HL-60 (cell line): ENCODE measurements around the gene GABRA4.

ENCODE experiments used
- DNase-seq, 2 experiments: peaks; one replicate each; pipeline ENCODE4 v3.0.0-alpha.2; 2010 to 2020; ENCODE audit warnings: low read depth in 1 of 2, low spot score in 1 of 2
- H3K27ac ChIP-seq: fragments of 250-450 bp; sonication (Bioruptor Pico); replicated peaks from 2 replicates; pipeline ENCODE4 v1.5.1; 2020; ENCODE audit warnings: mild to moderate bottlenecking, moderate library complexity
- H3K27me3 ChIP-seq: fragments of 250-450 bp; sonication (Bioruptor Pico); 2 replicates; pipeline ENCODE4 v1.5.1; 2021; ENCODE audit warnings: mild to moderate bottlenecking, moderate library complexity; ENCODE audit not compliant: insufficient read depth, poor library complexity, severe bottlenecking
- H3K4me3 ChIP-seq: replicated peaks from 2 replicates; pipeline ENCODE4 v1.5.1; 2011; ENCODE audit warnings: mild to moderate bottlenecking, control low read depth, low read length; ENCODE audit not compliant: insufficient read depth
- GABPA ChIP-seq: IDR thresholded peaks from 2 replicates; pipeline ENCODE4 v1.6.1; 2012; ENCODE audit warnings: low read depth
- POLR2AphosphoS5 ChIP-seq: IDR thresholded peaks from 2 replicates; pipeline ENCODE4 v1.6.1; 2012; ENCODE audit warnings: low read depth
- REST ChIP-seq: IDR thresholded peaks from 2 replicates; pipeline ENCODE4 v1.6.1; 2012; ENCODE audit warnings: low read depth; ENCODE audit not compliant: insufficient replicate concordance
- SPI1 ChIP-seq: IDR thresholded peaks from 2 replicates; pipeline ENCODE4 v1.6.1; 2012; ENCODE audit warnings: low read depth, mild to moderate bottlenecking, borderline replicate concordance
- TF ChIP-seq, protein P1 (sequence below): IDR thresholded peaks from one replicate; pipeline ENCODE4 v1.5.1; 2011; ENCODE audit warnings: low read length, control low read depth, inconsistent platforms; ENCODE audit not compliant: insufficient read depth

Gene GABRA4

DNA sequence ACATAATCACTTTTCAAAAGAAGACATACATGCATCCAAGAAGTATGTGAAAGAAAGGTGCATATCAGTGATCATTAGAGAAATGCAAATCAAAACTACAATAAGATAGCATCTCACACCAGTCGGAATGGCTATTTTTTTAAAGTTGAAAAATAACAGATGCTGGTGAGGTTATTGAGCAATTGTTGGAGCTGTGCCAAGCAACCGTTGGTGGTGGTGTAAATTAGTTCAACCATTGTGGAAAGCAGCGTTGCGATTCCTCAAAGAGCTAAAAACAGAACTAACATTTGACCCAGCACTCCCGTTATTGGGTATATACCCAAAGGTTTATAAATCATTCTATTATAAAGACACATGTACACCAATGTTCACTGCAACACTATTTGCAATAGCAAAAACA is 98.6 kb downstream of the GABRA4 start:
- Histone ChIP-seq H3K27me3 (no peaks in the 10 kb centered on the region), H3K4me3 (no peak overlapping the region), H3K27ac (peak overlapping the region; percentile 54)
- TF ChIP-seq POLR2AphosphoS5 (peak; percentile 45; the same call in 1 of the 2 replicates), REST (no peak)
- DNase-seq: peak; percentile 67 to 77

GRCh38 chr4:46890056-46890455 is 103.3 kb downstream of the GABRA4 start:
- TF ChIP-seq, protein P1, sequence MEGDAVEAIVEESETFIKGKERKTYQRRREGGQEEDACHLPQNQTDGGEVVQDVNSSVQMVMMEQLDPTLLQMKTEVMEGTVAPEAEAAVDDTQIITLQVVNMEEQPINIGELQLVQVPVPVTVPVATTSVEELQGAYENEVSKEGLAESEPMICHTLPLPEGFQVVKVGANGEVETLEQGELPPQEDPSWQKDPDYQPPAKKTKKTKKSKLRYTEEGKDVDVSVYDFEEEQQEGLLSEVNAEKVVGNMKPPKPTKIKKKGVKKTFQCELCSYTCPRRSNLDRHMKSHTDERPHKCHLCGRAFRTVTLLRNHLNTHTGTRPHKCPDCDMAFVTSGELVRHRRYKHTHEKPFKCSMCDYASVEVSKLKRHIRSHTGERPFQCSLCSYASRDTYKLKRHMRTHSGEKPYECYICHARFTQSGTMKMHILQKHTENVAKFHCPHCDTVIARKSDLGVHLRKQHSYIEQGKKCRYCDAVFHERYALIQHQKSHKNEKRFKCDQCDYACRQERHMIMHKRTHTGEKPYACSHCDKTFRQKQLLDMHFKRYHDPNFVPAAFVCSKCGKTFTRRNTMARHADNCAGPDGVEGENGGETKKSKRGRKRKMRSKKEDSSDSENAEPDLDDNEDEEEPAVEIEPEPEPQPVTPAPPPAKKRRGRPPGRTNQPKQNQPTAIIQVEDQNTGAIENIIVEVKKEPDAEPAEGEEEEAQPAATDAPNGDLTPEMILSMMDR: no peak
- no peak for TF ChIP-seq SPI1
- TF ChIP-seq POLR2AphosphoS5: no peak
- TF ChIP-seq REST: no peak
- TF ChIP-seq GABPA: no peak
- no peak for DNase-seq
- Histone ChIP-seq H3K4me3 (no peak overlapping the region), H3K27me3 (no peaks in the 10 kb centered on the region), H3K27ac (no peak overlapping the region)

GRCh38 chr4:46889410-46889809 is 104.0 kb downstream of the GABRA4 start:
- Histone ChIP-seq H3K27ac (no peak overlapping the region), H3K4me3 (no peak overlapping the region), H3K27me3 (no peaks in the 10 kb centered on the region)
- TF ChIP-seq GABPA (no peak), POLR2AphosphoS5 (no peak), REST (no peak), SPI1 (no peak)
- TF ChIP-seq, protein P1: no peak
- DNase-seq: no peak

DNA sequence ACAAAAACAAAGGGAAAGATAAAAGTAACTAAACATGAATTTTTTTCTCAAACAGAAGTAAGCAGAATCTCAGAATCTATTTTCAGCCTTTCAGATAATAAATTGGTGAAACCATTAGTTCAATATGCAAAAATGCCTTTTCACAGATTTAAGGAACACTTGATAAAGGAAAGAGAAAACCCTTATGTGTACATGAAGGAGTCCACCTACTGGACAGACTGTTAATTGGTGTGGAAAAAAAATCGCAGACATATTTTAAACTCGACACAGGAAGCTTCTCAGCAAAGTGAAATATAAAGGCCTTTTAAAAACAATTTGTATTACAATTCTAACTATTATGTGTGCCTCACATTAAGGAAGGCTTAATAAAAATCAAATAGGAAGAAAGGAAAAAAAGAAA is 106.7 kb downstream of the GABRA4 start:
- Histone ChIP-seq H3K27ac (no peak overlapping the region), H3K27me3 (no peaks in the 10 kb centered on the region), H3K4me3 (no peak overlapping the region)
- DNase-seq: no peak
- no peak for TF ChIP-seq POLR2AphosphoS5
- TF ChIP-seq, protein P1: no peak
- TF ChIP-seq GABPA: no peak
- TF ChIP-seq SPI1: no peak
- no peak for TF ChIP-seq REST
